NCI-H82 treated with DMSO at 0.1 percent for 48 hours (cell line): ENCODE results near the gene ZDHHC8.

Source experiments
- DNase-seq: peaks from one replicate; lab custom pipeline; 2025; ENCODE audit not compliant: unreplicated experiment; lab: John Stamatoyannopoulos, UW

The ZDHHC8 gene

GRCh38 chr22:20192293-20192971, 60.8 kb downstream of the ZDHHC8 start:
- no peak for DNase-seq

- DNase-seq, result no peak
Measured at GRCh38 chr22:20192972-20193760, 61.6 kb downstream of the ZDHHC8 start.

- DNase-seq, result no peak
Measured at GRCh38 chr22:20193761-20194494, 62.3 kb downstream of the ZDHHC8 start.

- DNase-seq, result no peak
Measured at GRCh38 chr22:20194681-20195593, 63.3 kb downstream of the ZDHHC8 start.

- DNase-seq, result no peak
Measured at GRCh38 chr22:20196094-20196842, 64.7 kb downstream of the ZDHHC8 start.
